ENCODE measurements around the gene WDR19. TPM values are rescaled to one million over a fixed set of nuclear protein-coding genes. Genes with fewer than 3 reads are reported as not detected.
"Not testable (repeated sequence)": the region's sequence is repeated elsewhere in the genome, so short reads cannot be mapped to it uniquely, and the experiment has no call there.

WDR19 gene
- total RNA-seq, result 10 to 100 TPM; 14.5 to 16.7 TPM
- polyA plus RNA-seq (2013, experiment 1 of 2), result 14.0 TPM
- 14.0 TPM for polyA plus RNA-seq (2013, experiment 2 of 2)
- 13.9 to 120 (median 36.9) reads per million in 172 experiments for total RNA-seq

DNA sequence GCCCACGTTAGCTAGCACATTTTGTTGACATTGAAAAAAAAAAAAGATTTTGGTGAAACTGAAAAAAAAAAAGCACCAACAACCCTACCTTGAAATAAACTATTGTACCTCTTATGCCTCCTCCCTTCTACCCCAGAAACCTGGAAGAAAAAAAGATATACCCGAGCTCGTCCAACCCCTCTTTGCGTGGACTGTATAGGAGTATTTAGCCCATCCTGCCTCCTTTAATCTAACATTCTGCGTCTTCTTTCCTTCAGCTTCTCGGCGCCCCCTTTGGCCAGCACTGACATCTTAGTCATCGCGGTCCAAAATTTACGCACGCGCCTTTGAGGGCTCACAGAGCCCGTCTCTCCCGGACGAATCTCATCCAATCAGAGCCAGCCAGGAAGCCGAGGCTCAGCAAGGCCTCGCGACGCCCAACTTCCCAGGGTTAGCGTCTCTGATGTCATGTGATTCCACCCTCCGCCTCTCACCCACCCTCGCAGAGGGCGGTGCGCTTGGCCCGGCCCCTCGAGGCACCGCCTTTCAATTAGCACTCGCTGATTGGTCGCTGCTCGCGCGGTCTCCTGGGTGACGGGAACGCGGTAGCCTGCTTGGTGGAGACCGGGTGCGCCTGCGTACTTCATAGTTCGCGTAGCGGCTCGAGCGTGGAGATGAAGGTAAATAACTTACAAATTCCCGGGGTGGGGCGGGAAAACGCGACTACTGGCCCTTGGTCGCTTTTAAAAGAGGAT, at the start of gene WDR19:
Gene WDR19 (plus strand): TSS at position 625 of the 734 bp plus-strand sequence. CDS start 29 bp downstream, at position 654.
- Mint-ChIP-seq H3K27ac (no peak within 1 kb of the TSS), H3K36me3 (ENCODE audit: low read depth) (no peaks in the 10 kb centered on the region), H3K27me3 (peaks cover 3% of the 10 kb centered on the region), H3K4me1 (ENCODE audit: low read depth) (peaks cover 9% of the 10 kb centered on the region), H3K9me3 (no peaks in the 10 kb centered on the region), H3K4me3 (no peak within 1 kb of the TSS)
- Histone ChIP-seq H3K27ac (ENCODE audit: low read depth in 1 of 2, low read length in 2 of 2) (peak within 1 kb of the TSS; percentile 21 to 53), H3K4me3 (ENCODE audit: low read length) (peak within 1 kb of the TSS; percentile 94), H3K4me1 (ENCODE audit: insufficient read depth, low read length) (peaks cover 16% of the 10 kb centered on the region), H3K36me3 (ENCODE audit: insufficient read depth, low read length) (no peaks in the 10 kb centered on the region), H3K9me3 (ENCODE audit: control insufficient read depth in 1 of 2, insufficient read depth in 1 of 2, low read length in 2 of 2) (no peaks in the 10 kb centered on the region), H3K27me3 (ENCODE audit: control insufficient read depth in 1 of 2, insufficient read depth in 2 of 2, low read length in 2 of 2) (no peaks in the 10 kb centered on the region)
- intact Hi-C loops (cut with DNase I, micrococcal nuclease), result loop anchor here (5.0 to 10.0 kb wide), 8 partner anchors 140 to 1497 kb away; partner anchors contain the start of genes RELL1 (in 2 of the 2), KLF3 (in 1 of the 2), LIAS (in 1 of the 2) and RPL9 (in 1 of the 2)
- TF ChIP-seq, protein P1, sequence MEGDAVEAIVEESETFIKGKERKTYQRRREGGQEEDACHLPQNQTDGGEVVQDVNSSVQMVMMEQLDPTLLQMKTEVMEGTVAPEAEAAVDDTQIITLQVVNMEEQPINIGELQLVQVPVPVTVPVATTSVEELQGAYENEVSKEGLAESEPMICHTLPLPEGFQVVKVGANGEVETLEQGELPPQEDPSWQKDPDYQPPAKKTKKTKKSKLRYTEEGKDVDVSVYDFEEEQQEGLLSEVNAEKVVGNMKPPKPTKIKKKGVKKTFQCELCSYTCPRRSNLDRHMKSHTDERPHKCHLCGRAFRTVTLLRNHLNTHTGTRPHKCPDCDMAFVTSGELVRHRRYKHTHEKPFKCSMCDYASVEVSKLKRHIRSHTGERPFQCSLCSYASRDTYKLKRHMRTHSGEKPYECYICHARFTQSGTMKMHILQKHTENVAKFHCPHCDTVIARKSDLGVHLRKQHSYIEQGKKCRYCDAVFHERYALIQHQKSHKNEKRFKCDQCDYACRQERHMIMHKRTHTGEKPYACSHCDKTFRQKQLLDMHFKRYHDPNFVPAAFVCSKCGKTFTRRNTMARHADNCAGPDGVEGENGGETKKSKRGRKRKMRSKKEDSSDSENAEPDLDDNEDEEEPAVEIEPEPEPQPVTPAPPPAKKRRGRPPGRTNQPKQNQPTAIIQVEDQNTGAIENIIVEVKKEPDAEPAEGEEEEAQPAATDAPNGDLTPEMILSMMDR (IDR thresholded peaks at IDR 0.05), result peak; percentile 61
- CTCF ChIA-PET, result interaction anchor here (0.7 to 1.6 kb wide), 6 partner anchors 33 to 326 kb away, joined by 3 to 5 read pairs (median 3); no protein-coding TSS in a partner anchor
- ATAC-seq (ENCODE audit: poor library complexity) (peak; percentile 93), DNase-seq (peak; percentile 95 to 100 (median 98))
- POLR2A ChIA-PET, result interaction anchor here (0.6 to 2.2 kb wide), 7 partner anchors 13 to 423 kb away, joined by 3 to 10 read pairs (median 4); partner anchors contain the start of genes LIAS, RFC1 and RPL9

DNA sequence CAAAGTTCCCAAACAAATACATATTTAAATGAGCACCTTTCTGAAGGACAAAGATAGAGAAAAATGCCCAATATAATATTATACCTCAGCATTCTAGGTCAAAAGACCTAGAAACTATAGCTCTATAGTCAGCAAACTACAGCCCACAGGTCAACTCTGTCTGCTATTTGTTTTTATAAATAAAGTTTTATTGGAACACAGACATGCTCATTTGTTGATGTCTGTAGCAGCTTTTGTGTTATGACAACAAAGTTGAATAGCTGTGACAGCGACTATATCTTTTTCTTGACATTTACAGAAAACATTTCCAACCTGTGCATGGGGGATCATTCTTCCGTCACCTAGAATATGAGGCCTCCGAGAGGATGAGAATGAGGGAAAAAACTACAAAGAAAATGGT, 48.7 kb upstream of the WDR19 start:
- ATAC-seq (ENCODE audit: poor library complexity) (no peak), DNase-seq (no peak)
- Mint-ChIP-seq H3K4me1 (ENCODE audit: low read depth) (peaks cover 12% of the 10 kb centered on the region), H3K27ac (no peak overlapping the region), H3K36me3 (ENCODE audit: low read depth) (no peaks in the 10 kb centered on the region), H3K4me3 (no peak overlapping the region), H3K9me3 (no peaks in the 10 kb centered on the region), H3K27me3 (no peaks in the 10 kb centered on the region)
- Histone ChIP-seq H3K36me3 (ENCODE audit: insufficient read depth, low read length) (no peaks in the 10 kb centered on the region), H3K9me3 (ENCODE audit: control insufficient read depth in 1 of 2, insufficient read depth in 1 of 2, low read length in 2 of 2) (no peaks in the 10 kb centered on the region), H3K27ac (ENCODE audit: low read depth in 1 of 2, low read length in 2 of 2) (no peak overlapping the region), H3K27me3 (ENCODE audit: control insufficient read depth in 1 of 2, insufficient read depth in 2 of 2, low read length in 2 of 2) (no peaks in the 10 kb centered on the region), H3K4me3 (ENCODE audit: low read length) (no peak overlapping the region), H3K4me1 (ENCODE audit: insufficient read depth, low read length) (peaks cover 6% of the 10 kb centered on the region)
- POLR2A ChIA-PET, result interaction anchor here (1.2 kb wide), 1 partner anchor 231 kb away, joined by 6 read pairs; no protein-coding TSS in a partner anchor
- intact Hi-C loops (cut with DNase I, micrococcal nuclease), result loop anchor here (2.0 kb wide), 1 partner anchor 373 kb away; no protein-coding TSS in a partner anchor
- CTCF ChIA-PET, result interaction anchor here (1.0 to 3.2 kb wide), 2 partner anchors 231 to 374 kb away, joined by 3 to 77 read pairs; no protein-coding TSS in a partner anchor
- TF ChIP-seq, protein P1 (IDR thresholded peaks at IDR 0.05), result no peak

DNA sequence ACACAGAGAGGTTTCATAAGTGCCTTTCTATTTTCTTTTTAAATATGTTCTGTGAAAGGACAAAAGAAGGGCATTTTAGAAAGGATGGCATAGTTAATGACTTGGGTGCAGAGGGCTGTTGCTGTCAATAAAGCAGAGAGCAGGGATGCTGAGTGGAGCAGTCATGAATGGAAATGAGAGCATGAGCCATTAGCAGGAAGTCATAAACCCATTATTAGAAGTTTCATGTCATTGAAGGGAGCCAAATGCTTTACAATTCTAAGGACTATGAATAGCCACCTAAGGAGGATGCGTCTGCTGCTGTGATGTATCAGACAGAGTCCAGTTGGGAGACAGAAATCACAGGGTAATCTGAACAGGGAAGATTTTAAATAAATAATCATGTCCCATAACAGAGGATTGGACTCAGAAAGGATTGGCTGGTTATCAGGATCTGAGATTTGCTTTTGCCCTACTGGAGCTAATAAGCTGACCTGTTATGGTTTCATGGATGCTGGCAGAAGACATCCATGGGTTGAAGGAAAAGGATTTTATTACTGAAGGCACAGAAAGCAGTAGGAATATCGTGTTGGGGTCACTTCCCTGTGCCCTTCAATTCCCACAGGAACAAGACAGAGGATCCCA, 47.5 kb upstream of the WDR19 start:
- intact Hi-C loops (cut with DNase I, micrococcal nuclease), result loop anchor here (1.0 to 2.0 kb wide), 2 partner anchors 232 to 374 kb away; no protein-coding TSS in a partner anchor
- Histone ChIP-seq H3K36me3 (ENCODE audit: insufficient read depth, low read length) (no peaks in the 10 kb centered on the region), H3K9me3 (ENCODE audit: control insufficient read depth in 1 of 2, insufficient read depth in 1 of 2, low read length in 2 of 2) (no peaks in the 10 kb centered on the region), H3K27me3 (ENCODE audit: control insufficient read depth in 1 of 2, insufficient read depth in 2 of 2, low read length in 2 of 2) (no peaks in the 10 kb centered on the region), H3K4me1 (ENCODE audit: insufficient read depth, low read length) (peaks cover 6% of the 10 kb centered on the region), H3K27ac (ENCODE audit: low read depth in 1 of 2, low read length in 2 of 2) (no peak overlapping the region), H3K4me3 (ENCODE audit: low read length) (no peak overlapping the region)
- peaks cover 12% of the 10 kb centered on the region for H3K4me1 Mint-ChIP-seq (ENCODE audit: low read depth)
- no peaks in the 10 kb centered on the region for H3K9me3 Mint-ChIP-seq
- no peaks in the 10 kb centered on the region for H3K27me3 Mint-ChIP-seq
- no peak overlapping the region for H3K27ac Mint-ChIP-seq
- CTCF ChIA-PET, result interaction anchor here (0.6 to 3.2 kb wide), 34 partner anchors 10 to 375 kb away, joined by 3 to 77 read pairs (median 3); partner anchors contain the start of genes TLR10 and WDR19
- DNase-seq, result peak in 1 of 14 experiments; percentile 3
- H3K4me3 Mint-ChIP-seq, result no peak overlapping the region
- ATAC-seq (ENCODE audit: poor library complexity), result no peak
- POLR2A ChIA-PET, result interaction anchor here (1.0 to 1.5 kb wide), 3 partner anchors 232 to 241 kb away, joined by 3 to 8 read pairs (median 5); no protein-coding TSS in a partner anchor
- TF ChIP-seq, protein P1 (IDR thresholded peaks at IDR 0.05), result no peak
- no peaks in the 10 kb centered on the region for H3K36me3 Mint-ChIP-seq (ENCODE audit: low read depth)

DNA sequence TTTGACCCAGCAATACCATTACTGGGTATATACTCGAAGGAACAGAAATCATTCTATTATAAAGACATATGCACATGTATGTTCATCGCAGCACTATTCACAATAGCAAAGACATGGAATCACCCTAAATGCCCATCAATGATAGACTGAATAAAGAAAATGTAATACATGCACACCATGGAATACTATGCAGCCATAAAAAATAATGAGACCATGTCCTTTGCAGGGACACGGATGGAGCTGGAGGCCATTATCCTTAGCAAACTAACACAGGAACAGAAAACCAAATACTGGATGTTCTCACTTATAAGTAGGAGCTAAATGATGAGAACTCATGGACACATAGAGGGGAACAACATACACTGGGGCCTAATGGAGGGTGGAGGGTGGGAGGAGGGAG, 44.1 kb upstream of the WDR19 start:
- H3K27me3 Mint-ChIP-seq; intact Hi-C loops (cut with DNase I, micrococcal nuclease); DNase-seq; H3K27ac Mint-ChIP-seq; H3K4me3 ChIP-seq (ENCODE audit: low read length); H3K4me3 Mint-ChIP-seq; H3K27ac ChIP-seq (ENCODE audit: low read depth in 1 of 2, low read length in 2 of 2); H3K36me3 Mint-ChIP-seq (ENCODE audit: low read depth); H3K9me3 Mint-ChIP-seq; CTCF ChIA-PET; H3K4me1 ChIP-seq (ENCODE audit: insufficient read depth, low read length); ATAC-seq (ENCODE audit: poor library complexity); H3K9me3 ChIP-seq (ENCODE audit: control insufficient read depth in 1 of 2, insufficient read depth in 1 of 2, low read length in 2 of 2); H3K36me3 ChIP-seq (ENCODE audit: insufficient read depth, low read length); H3K27me3 ChIP-seq (ENCODE audit: control insufficient read depth in 1 of 2, insufficient read depth in 2 of 2, low read length in 2 of 2): not testable (repeated sequence)
- peaks cover 12% of the 10 kb centered on the region for H3K4me1 Mint-ChIP-seq (ENCODE audit: low read depth)
- POLR2A ChIA-PET, result interaction anchor here (1.0 kb wide), 1 partner anchor 10 kb away, joined by 3 read pairs; no protein-coding TSS in a partner anchor

All from CD4-positive, alpha-beta T cell (primary cell).